GM21390 (cell line): Measurements from ENCODE around the gene SIGLEC9.
"Not testable (repeated sequence)": the region's sequence is repeated elsewhere in the genome, so short reads cannot be mapped to it uniquely, and the experiment has no call there.

Experiments
- ATAC-seq: cut with Tn5 transposase; IDR thresholded peaks from one replicate; pipeline ENCODE4 v1.9.1; 2021; ENCODE audit not compliant: unreplicated experiment

SIGLEC9 gene

DNA sequence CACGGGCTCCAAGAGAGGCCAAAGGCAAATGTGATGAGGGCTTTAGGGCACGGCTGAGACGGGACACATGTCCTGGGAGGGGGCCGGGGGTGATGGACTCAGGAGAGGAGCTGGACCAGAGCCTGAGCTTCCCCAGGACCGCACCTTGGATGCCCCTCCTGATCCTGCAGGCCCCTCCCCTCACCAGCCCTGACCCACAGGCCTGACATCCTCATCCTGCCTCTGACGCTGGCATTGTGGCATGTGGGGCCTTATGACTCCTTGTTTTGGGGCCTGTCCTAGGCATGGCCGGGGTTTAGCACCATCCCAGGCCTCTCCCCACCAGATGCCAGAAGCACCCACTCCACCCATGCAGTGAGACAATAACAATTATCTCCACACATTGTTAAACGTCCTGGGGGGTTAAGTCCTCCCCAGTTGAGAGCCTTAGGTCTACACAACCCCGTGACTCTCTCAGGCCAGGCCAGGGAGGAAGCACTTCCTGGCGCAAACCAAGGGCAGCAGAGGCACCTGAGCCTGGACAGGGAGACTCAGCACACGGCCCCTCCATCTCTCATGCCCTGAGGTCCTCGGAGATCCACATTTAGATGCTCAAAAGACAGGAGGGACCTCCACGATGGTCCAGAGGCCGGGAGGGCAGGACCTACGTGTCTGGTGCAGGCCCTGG lies 18.2 kb downstream of the SIGLEC9 start:
- not testable (repeated sequence) for ATAC-seq

DNA sequence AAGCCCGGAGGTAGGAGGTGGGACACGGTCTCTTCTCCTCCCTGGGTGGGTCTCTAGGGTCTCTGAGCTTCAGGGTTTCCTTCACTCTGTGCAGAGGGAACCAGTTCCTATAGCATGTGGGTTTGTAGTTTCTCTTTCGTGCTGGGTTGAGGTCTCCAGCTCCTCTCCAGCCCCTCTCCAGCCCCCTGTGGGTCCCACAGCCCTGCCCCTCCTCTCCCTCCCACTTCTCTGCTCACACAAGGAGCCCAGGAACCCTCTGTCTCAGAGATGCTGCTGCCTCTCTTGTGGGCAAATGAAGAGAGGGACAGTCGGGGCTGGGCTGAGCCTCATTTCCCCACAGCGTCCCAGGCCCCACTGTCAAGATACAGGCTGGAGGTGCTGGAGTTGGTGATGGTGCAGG lies 18.8 kb downstream of the SIGLEC9 start:
- ATAC-seq, result no peak

DNA sequence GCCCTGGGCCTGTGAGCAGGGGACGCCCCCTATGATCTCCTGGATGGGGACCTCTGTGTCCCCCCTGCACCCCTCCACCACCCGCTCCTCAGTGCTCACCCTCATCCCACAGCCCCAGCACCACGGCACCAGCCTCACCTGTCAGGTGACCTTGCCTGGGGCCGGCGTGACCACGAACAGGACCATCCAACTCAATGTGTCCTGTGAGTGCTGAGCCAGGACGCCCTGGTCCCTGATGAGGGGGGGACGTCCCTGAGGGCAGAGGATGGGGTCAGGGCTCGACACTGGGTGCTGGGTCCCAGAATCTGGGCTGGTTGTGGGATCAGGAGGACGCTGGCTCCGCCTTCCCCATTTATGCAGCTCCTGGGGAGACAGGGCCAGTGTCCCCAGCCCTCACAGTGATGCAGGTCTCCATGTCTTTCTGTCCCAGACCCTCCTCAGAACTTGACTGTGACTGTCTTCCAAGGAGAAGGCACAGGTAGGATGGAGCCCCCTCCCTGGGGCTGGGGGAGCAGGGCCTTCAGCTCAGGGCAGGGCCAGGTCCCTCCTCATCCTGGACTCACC lies 19.9 kb downstream of the SIGLEC9 start:
- ATAC-seq, result no peak

DNA sequence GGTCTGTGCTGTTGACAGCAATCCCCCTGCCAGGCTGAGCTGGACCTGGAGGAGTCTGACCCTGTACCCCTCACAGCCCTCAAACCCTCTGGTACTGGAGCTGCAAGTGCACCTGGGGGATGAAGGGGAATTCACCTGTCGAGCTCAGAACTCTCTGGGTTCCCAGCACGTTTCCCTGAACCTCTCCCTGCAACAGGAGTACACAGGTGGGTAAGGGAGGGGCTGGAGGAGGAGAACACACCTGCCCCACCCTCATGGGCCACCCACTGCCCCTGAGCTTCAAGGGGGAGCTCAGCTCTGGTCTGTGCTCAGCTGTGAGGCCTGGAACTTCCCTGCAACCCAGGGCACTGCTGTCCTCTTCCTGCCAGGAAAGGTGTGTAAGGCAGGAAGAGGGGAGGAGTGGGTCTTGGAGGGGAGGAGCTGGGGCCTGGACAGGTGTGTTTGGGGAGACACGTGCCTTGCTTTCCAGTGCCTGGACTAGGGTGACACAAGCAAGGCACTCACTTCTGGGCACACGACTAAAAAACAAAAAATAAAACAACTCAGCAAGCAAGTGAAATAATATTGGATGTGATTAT lies 21.3 kb downstream of the SIGLEC9 start:
- no peak for ATAC-seq

DNA sequence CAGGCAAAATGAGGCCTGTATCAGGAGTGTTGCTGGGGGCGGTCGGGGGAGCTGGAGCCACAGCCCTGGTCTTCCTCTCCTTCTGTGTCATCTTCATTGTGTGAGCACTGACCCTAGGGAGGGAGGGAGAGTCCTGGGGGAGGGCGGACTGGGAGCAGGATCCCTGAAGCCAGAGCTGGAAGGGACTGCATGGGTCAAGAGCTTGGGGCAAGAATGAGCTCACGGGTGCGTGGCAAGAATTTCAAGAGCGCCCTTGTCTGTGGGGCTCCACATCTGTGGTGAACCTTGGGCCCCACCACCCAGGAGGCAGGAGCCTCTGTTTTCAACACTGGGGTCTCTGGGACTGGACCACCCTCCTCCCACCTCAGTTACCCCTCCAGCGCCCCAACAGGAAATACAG lies 22.0 kb downstream of the SIGLEC9 start:
- ATAC-seq, result no peak

DNA sequence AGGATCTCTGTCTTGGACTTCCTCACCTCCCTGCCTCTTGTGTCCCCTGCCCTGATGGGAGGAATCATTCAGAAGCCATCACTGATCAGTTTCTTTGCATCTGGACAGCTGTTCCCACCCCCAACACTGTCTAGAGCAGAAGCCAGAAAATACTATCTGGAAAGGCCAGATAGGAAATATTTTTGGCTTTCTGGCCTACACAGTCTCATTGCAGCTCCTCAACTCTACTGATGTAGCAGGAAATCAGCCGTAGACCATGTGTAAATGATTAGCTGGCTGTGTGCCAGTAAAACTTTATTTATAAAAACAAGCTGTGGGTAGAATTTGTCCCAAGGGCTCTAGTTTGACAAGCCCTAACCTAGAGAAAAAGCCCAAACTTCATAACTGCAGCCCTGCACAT lies 23.0 kb downstream of the SIGLEC9 start:
- no peak for ATAC-seq

DNA sequence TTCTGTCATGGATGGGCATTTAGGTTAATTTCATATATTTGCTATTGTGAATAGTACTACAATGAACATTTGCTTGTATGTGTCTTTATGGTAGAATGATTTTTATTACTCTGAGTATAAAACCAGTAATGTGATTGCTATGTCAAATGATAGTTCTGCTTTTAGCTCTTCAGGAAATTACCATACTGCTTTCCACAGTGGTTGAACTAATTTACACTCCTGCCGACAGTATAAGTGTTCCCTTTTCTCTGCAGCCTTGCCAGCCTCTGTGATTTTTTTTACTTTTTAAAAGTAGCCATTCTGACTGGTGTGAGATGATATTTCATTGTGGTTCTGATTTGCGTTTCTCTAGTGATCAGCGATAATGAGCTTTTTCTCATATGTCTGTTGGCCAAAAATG lies 23.9 kb downstream of the SIGLEC9 start:
- ATAC-seq, result no peak

DNA sequence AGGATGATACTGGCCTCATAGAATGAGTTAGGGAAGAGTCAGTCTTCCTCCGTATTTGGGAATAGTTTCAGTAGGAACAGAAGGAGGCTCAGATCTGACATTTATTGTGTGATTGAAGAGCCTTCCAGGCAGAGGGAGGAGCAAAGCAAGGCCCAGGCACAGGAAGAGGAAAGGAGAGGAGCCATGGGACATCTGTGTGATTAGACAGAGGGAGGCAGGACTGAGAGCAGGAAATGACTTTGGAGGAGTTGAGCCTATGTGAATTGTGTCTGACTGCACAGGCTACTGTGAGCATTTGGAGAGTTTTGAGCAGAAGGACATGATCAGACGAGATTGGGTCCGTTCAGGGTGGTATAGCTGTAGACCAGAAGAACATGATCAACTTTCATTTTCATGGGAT lies 25.9 kb downstream of the SIGLEC9 start:
- ATAC-seq, result no peak

DNA sequence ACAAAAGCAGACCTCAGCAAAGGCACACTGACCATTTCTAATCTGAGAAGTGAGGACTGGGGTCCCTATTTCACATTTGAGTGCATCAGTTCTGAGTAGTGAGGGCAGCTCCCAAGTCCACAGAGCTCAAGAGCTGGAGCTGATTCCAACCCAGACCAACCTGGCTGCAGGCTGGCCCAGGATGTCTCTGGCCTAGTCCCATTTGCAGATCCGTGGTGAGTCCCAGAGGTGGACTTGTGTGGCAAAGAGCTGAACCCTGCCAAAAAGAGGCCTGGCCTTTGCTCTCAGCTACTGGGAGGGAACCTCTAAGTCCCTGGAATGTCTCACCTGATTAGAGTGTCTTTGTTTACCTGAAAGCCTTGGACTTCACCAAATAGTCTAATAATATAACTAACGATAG lies 32.0 kb downstream of the SIGLEC9 start:
- ATAC-seq, result no peak

DNA sequence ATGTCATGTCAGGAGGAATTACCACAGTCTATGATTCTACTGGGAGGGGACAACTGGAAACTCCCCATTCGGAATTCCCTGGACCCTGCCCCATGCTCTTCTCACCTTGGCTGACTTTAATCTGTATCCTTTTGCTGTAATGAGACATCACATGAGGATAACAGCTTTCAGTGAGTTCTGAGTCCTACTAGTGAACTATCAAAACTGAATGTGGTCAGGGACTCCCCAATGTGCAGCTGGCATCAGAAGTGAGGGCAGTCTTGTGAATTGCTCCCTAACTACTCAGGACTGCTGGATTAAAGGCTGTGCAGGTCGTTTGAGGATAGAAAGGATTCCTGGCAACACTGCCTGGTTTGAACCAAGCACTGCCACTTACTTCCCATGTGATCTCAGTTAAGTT lies 32.6 kb downstream of the SIGLEC9 start:
- no peak for ATAC-seq

DNA sequence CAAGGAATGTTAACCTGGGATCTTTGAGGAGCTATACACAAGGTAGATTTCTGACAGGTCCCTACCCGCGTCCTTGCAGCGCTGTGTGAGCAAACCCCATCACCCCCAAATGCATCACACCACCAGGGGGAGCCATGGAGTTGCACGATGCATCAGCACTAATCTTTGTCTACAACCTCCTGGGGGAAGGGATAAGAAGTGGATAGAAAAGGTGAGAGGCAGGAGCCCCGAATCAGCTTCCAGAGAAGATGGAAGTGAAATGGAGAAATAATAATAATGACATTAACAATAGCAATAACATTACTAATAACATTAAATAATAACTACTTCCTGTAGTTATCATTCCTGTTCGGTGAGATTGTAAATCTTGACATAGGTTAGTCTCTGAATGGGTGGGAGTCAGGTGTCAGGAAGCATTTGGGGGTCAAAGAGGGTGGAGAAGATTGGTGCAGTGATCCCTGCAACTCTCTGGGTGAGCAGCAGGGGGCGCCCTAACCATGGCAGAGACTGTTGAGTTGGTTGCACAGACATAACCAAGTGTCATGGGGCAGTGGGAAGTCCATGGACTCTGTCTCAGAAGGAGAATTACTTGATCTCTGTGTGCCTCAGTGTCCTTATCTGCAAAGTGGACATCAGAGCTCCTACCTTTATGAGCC lies 33.9 kb downstream of the SIGLEC9 start:
- ATAC-seq, result no peak

DNA sequence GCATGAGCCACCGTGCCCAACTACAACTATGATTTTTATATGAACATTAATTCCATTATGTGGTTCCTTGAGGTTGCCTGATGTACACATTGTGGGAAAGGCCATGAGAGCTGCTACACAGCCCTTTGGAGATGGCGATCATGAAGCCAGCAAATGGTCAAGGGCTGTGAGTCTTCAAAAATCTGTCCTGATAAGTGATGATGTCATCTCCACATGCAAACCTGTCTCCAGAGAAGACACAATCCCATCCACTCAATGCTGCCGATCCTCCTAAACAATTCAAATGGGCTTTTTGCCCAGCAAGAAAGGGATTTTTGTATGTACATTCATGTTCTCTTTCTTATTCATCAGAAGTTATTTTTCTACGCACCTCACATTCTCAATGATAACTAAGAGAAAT lies 35.0 kb downstream of the SIGLEC9 start:
- ATAC-seq, result no peak

DNA sequence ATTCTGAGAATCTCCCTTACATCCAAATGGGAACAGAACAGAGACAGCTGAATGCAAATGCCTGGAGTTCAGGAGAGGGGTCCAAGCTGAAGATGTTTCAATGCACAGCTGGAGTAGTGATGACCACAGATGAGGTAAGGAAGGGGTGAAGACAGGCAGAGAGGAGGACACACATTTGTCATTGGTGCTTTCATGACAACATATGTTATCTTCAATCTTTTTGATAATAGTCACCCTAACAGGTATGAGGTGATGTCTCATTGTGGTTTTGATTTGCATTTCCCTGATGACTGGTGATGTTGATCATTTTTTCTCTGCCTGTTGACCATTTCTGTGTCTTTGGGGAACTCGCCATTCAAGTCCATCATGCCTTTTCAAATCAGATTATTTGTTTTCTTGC lies 36.6 kb downstream of the SIGLEC9 start:
- no peak for ATAC-seq

DNA sequence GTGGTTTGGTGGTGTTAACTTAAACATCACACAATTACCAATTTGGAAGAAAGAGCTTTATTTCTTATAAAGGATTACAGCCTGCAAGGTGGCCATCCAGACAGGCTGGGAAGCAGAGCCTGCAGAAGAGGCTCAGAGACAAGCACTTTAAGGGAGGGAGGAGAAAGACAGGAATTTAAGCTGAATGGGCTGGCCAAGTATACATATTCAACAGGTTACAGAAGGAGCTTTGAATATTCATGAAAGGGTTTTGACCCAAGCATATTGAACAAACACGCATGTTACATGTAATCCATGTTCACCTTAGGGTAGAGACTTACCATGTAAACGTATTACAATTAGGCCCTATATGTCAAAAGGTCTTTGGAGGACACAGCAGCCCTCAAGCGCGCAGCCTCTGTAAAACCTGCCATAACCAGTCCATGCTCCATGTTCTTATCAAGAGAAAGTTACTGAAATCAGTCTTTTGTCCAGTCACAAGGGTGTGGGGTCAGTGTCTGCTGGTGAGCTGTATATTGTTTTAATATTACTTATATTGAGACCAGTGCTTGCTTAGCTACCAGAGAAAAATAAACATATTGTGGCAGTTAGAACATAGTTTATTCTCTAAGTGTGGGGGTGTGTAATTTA lies 37.3 kb downstream of the SIGLEC9 start:
- ATAC-seq, result no peak

DNA sequence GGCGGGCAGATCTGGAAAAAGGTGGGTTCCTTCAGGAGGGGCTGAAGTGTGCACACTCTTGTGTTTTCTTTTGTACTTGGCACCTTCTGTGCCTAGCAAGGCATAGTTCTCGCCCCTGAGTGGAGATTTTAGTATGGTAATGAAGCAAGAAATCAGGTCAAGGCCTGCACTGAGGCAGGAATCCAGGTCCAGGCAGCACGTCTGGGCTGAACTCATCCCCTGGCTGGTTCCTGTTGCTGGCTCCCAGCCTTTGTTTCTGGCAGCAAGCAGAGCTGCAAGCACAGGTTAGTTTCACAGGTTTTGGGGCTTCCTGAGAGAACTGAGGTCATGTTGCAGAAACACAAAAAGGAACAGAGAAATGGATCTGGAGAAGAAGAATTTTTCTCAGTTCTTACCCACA lies 38.6 kb downstream of the SIGLEC9 start:
- ATAC-seq, result no peak

DNA sequence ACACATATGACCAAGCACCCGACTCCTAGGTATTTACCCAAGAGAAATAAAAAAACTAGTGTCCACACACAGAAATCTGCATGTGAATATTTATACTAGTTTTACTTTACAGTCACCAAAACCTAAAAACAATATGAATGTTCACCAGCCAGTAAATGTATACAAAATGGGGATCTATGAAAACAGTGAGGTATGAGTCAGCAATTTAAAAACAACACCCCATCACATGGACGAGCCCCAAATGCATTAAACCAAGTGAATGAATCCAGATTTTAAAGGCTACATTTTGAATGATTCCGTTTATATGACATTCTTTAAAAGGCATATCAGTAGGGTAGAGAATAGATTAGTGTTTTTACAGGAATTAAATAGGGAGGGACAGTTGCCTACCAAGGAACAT lies 39.5 kb downstream of the SIGLEC9 start:
- ATAC-seq, result no peak

DNA sequence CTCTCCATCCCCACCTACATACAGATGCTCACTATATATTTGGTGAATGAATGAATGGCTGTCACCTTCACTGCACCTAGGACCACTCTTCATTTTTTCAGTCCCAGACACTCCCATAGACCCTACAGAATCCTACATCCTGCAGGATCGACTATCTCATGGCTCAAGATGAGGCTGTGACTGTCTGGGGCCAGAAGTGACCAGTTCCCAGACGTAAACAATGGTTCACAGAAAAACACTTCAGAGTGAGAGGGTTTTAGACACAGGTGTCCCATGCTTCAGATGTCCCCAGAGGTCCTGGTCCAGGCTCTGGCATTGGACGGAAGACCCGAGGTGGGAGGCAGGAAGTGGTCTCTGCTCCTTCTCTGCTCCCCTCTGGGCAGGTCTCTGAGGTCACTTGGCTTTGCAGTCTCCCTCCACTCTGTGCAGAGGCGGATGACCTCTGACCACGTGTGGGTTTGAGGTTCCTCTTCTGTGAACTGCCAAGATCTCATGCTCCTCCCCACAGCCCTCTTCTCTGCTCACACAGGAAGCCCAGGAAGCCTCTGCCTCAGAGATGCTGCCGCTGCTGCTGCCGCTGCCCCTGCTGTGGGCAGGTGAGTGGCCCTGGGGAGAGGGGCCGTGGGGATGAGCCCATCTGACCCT lies 42.3 kb downstream of the SIGLEC9 start:
- no peak for ATAC-seq

DNA sequence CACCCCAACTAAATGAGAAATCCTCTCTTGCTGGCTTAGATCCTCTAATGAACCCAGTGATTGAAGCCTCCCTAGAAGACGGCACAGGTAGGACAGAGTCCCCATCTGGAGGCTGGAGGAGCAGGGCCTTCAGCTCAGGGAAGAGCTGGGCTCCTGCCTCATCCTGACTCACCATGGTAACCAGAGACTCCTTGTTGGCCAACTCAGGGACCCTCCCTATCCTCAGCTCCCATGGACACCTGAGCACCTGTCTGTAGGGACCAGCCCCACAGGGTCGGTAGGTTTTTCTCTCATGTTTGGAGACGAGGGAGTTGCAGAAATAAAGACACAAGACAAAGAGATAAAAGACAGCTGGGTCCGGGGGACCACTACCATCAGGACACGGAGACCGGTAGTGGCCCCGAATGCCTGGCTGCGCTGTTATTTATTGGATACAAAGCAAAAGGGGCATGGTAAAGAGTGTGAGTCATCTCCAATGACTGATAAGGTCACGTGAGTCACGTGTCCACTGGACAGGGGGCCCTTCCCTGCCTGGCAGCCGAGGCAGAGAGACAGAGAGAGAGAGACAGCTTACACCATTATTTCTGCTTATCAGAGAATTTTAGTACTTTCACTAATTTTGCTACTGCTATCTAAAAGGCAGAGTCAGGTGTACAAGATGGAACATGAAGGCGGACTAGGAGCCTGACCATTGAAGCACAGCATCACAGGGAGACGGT lies 44.0 kb downstream of the SIGLEC9 start:
- no peak for ATAC-seq

DNA sequence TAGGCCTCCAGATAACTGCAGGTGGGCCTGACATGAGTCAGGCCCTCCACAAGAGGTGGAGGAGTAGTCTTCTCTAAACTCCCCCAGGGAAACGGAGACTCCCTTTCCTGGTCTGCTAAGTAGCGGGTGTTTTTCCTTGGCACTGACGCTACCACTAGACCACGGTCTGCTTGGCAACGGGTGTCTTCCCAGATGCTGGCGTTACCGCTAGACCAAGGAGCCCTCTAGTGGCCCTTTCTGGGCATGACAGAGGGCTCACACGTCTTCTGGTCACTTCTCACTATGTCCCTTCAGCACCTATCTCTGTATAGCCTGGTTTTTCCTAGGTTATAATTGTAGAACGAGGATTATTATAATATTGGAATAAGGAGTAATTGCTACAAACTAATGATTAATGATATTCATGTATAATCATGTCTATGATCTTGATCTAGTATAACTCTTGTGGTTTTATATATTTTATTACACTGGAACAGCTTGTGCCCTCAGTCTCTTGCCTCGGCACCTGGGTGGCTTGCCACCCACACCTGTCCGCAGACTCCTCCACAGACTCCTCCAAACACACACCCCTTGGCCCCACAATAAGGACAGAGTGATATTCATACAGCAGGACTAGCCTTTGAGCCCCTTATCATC lies 44.7 kb downstream of the SIGLEC9 start:
- ATAC-seq, result not testable (repeated sequence)

DNA sequence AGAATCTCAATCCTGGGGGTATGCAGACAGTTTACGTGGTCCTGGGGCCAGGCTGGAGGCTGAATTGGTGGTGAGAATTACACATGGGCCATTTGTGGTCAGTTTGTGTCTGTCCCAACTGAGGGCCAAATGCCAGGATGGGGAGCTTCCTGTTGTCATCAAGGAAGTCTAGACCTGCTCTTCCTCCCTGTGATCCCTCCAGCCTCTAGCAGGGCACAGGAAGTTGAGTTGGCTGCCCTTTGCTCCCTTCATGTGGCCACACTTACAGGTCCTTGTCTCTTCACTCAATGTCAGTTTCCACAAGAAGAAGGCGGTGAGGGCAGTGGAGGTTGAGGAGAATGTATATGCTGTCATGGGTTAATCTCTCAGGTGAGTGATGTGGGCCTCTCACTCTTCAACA lies 47.5 kb downstream of the SIGLEC9 start:
- ATAC-seq, result no peak
